AG09319 (cell line): ENCODE results near the gene HOXB9.

Source experiments
- DNase-seq: peaks from one replicate; pipeline ENCODE4 v3.0.0-alpha.2; 2010; ENCODE audit warnings: low read depth; ENCODE audit errors: extremely low read depth
- CTCF ChIP-seq: IDR thresholded peaks from 2 replicates; pipeline ENCODE4 v1.5.1; 2011; ENCODE audit warnings: low read depth, mild to moderate bottlenecking, inconsistent platforms, low read length, moderate library complexity

HOXB9 gene

DNA sequence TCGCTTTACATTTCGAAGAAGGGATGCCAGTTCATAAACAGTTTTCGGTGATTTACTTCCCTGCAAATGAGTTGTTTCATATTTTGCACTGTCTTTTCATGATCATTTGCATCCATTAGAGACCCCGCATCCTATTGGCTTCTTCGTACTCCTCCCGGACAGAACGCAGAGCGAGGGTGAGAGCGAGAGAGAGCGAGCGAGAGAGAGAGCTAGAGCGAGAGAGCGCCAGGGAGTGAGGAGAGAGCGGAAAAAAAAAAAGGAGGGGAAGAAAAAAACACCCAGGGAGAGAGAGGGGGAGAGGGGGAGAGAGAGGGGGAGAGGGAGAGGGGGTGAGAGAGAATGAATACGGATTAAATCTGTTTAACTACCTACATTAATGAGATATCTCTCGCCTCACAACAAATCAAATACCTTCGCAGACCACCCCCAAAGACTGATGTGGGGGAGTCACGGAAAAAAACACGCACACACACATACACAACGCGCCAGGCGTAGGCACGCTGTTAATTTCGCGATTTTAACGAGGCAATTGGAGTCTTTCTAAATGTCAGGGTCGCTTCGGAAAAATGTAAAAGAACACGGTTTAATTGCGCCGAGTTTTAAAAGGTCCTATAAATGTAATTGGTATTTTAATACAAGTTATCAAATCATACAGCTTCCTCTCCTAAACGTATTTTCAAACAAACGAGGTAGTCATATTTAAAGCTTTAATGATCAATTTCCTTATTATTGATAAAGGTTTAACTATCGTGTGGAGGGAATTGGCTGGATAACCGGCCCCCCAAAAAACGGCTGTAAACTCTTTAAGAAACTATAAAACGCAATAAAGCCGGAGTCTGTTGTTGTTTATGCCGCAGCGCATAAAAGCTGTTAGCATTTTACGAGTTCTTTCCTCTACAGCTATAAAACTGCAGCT lies 10.9 kb downstream of the HOXB9 start, which contains the start of gene HOXB8:
Gene HOXB8, minus strand, starts transcription at position 246 of the 916 bp plus-strand sequence. CDS start 588 bp downstream, outside the sequence.
- no peak for TF ChIP-seq CTCF
- no peak for DNase-seq

- DNase-seq = no peak
- TF ChIP-seq CTCF = no peak
These were observed 12.1 kb downstream of the HOXB9 start for GRCh38 chr17:48613862-48614694.

- TF ChIP-seq CTCF = peak; percentile 6
- no peak for DNase-seq
These were observed 13.1 kb downstream of the HOXB9 start for GRCh38 chr17:48612854-48613691.

DNA sequence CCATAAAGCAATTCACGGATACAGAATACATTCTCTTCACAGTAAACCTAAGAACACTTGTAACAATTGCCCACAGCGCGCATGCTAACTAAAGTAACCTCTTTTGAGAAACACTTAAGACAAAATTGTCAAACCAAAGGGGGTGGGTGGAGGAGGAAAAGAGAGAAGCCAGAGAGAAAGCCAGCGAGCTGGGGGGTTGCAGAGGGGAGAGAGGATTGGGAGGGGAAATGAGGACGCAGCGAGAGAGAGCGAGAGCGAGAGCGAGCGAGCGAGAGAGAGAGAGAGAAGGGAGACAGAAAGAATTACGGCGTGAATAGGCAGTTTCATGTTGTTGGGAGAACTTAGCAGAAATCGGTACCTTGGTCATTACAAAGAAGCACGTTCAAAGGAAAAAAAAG lies 13.7 kb downstream of the HOXB9 start:
- DNase-seq = no peak
- TF ChIP-seq CTCF = no peak

GRCh38 chr17:48611681-48612455 lies 14.3 kb downstream of the HOXB9 start:
- TF ChIP-seq CTCF = no peak
- no peak for DNase-seq

- no peak for DNase-seq
- TF ChIP-seq CTCF = no peak
These were observed 14.9 kb downstream of the HOXB9 start for GRCh38 chr17:48611213-48611612.
